ENCODE measurements around the gene PPP1CA.

PPP1CA gene

DNA sequence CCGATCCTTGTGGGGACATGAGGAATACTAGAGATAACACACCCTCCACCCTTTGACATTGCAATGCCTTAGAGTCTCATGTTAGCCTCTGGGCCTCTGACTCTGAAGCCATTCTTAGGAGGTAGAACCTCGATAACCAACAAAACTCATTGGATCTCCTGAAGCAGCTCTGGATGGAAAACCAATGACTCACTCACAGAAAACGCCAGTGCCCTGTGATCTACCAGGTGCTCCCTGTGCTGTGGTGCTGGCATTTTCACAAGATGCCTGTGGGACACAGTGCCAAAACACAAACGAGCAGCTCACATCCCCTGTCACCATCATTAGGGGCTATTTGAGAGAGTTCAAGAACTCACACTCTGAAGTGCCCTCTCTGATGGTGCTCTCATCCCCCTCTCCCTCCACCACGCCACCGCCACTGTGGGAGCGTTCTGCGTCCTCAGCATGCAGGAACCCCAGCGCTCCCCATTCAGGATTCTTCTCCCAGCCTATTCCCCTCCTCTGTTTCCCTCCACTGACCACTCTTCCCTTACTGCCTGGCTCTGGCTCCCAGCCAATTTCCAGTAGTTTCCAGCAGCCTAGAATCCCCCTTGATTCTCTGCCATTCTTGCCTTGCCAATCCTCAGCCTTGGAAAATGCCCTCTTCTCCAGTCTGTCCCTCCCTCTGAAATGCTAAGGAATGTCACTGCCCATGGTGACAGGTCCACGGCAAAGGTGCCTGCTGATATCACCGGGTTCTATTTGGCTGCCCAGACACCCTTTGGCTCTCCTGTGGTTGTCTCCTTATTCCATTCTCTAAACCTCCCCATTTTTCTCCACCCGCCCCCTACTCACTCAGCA, 43.6 kb downstream of the PPP1CA start:
- Histone ChIP-seq H2AK5ac (ENCODE audit: low read length, severe bottlenecking) (peak overlapping the region; percentile 66), H2BK12ac (ENCODE audit: low read length in 2 of 2) (peak overlapping the region; percentile 9 to 57)
- WGBS: 88% methylated on average over 12 of the region's 12 CpGs

DNA sequence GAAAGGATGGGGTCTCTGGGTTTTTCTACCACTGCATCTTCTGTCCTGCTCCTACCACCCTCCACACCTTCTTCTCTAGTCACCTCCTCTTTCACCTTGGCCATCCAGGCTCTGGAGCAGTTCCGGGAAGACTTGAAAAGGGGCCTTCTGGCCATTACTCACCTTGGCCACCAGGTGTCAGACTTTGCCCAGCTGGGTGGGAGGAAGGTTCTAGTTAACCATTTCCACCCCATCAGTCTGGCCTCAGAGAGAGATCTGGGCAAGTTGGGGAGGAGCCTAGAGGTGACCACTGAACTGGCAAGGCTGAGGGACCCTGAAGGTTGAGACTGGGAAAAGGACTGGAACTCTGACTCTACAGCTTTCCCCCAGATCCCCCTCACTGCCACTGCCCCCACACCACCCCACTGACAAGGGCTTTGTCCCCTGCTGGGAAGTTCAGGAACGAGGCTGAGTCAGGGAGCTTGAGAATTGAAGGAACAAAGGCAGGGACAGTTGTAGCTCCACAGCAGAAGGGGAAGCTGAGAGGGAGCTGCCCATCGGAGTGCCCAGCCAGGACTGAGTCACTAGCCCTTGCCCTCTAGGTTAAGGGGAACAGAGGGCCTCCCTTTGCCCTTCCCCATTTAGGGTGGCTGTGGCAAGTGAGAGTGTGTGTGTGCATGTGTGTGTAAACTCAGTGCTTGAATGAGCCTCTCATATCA, 44.6 kb downstream of the PPP1CA start:
- Histone ChIP-seq H2AK5ac (ENCODE audit: low read length, severe bottlenecking) (peak overlapping the region; percentile 34), H3K36me3 (ENCODE audit: control insufficient read depth in 1 of 2, insufficient read depth in 2 of 2, low read depth in 1 of 2, low read length in 2 of 2) (peaks cover 3 to 8% of the 10 kb centered on the region in 2 experiments), H3K4me3 (ENCODE audit: insufficient read depth in 1 of 2, low read depth in 1 of 2, low read length in 2 of 2) (no peak overlapping the region), H2BK12ac (ENCODE audit: low read length in 2 of 2) (peak overlapping the region; percentile 49 to 97), H3K4me2 (ENCODE audit: low read length, poor library complexity, severe bottlenecking) (no peak overlapping the region), H3K4me1 (ENCODE audit: control insufficient read depth, insufficient read depth, low read depth, low read length) (peaks cover 46% of the 10 kb centered on the region), H3K9ac (ENCODE audit: low read length) (peak overlapping the region; percentile 76), H2BK15ac (ENCODE audit: low read depth, poor library complexity, severe bottlenecking) (peak overlapping the region; percentile 97), H3K79me1 (replicated peaks; ENCODE audit: low read length, poor library complexity, severe bottlenecking) (peaks cover 13% of the 10 kb centered on the region), H4K8ac (ENCODE audit: low read length) (peak overlapping the region; percentile 87), H2BK5ac (ENCODE audit: low read depth, low read length, poor library complexity, severe bottlenecking) (peak overlapping the region; percentile 74), H4K91ac (ENCODE audit: low read length) (peak overlapping the region; percentile 91), H3K27ac (ENCODE audit: low read length, poor library complexity, severe bottlenecking) (peak overlapping the region; percentile 96), H3K27me3 (ENCODE audit: control insufficient read depth in 1 of 2, insufficient read depth in 1 of 2, low read length in 2 of 2) (no peaks in the 10 kb centered on the region), H3K9me3 (ENCODE audit: control insufficient read depth, low read length) (no peaks in the 10 kb centered on the region), H2AFZ (ENCODE audit: low read depth, low read length) (peak overlapping the region; percentile 15), H3K18ac (ENCODE audit: low read depth in 1 of 2, low read length in 2 of 2) (peak overlapping the region; percentile 76 to 97), H3K14ac (ENCODE audit: low read length in 2 of 2) (peak overlapping the region in 1 of 2 experiments; percentile 93), H2BK120ac (ENCODE audit: low read depth, low read length) (peak overlapping the region; percentile 77), H3K23ac (ENCODE audit: low read length in 2 of 2) (no peak overlapping the region), H3K4ac (ENCODE audit: low read depth in 1 of 2, low read length in 2 of 2) (peak overlapping the region; percentile 85 to 92)
- WGBS: 23% methylated on average over 3 of the region's 3 CpGs
- peak; percentile 85 for DNase-seq

More for the DNA sequence above, 43.6 kb downstream of the PPP1CA start:
- Histone ChIP-seq H3K36me3 (ENCODE audit: control insufficient read depth in 1 of 2, insufficient read depth in 2 of 2, low read depth in 1 of 2, low read length in 2 of 2) (peaks cover 5 to 18% of the 10 kb centered on the region in 2 experiments), H3K4me3 (ENCODE audit: insufficient read depth in 1 of 2, low read depth in 1 of 2, low read length in 2 of 2) (no peak overlapping the region), H3K4me2 (ENCODE audit: low read length, poor library complexity, severe bottlenecking) (no peak overlapping the region), H3K23ac (ENCODE audit: low read length in 2 of 2) (no peak overlapping the region), H3K27me3 (ENCODE audit: control insufficient read depth in 1 of 2, insufficient read depth in 1 of 2, low read length in 2 of 2) (no peaks in the 10 kb centered on the region), H3K9ac (ENCODE audit: low read length) (peak overlapping the region; percentile 76), H4K91ac (ENCODE audit: low read length) (peak overlapping the region; percentile 6), H3K14ac (ENCODE audit: low read length in 2 of 2) (peak overlapping the region in 1 of 2 experiments; percentile 79), H3K27ac (ENCODE audit: low read length, poor library complexity, severe bottlenecking) (peak overlapping the region; percentile 72), H2AFZ (ENCODE audit: low read depth, low read length) (no peak overlapping the region), H3K79me1 (replicated peaks; ENCODE audit: low read length, poor library complexity, severe bottlenecking) (peaks cover 14% of the 10 kb centered on the region), H3K4me1 (ENCODE audit: control insufficient read depth, insufficient read depth, low read depth, low read length) (peaks cover 42% of the 10 kb centered on the region), H3K4ac (ENCODE audit: low read depth in 1 of 2, low read length in 2 of 2) (peak overlapping the region in 1 of 2 experiments; percentile 63), H2BK120ac (ENCODE audit: low read depth, low read length) (no peak overlapping the region), H3K9me3 (ENCODE audit: control insufficient read depth, low read length) (no peaks in the 10 kb centered on the region), H2BK5ac (ENCODE audit: low read depth, low read length, poor library complexity, severe bottlenecking) (no peak overlapping the region), H3K18ac (ENCODE audit: low read depth in 1 of 2, low read length in 2 of 2) (no peak overlapping the region), H4K8ac (ENCODE audit: low read length) (peak overlapping the region; percentile 28), H2BK15ac (ENCODE audit: low read depth, poor library complexity, severe bottlenecking) (no peak overlapping the region)
- peak; percentile 49 for DNase-seq

DNA sequence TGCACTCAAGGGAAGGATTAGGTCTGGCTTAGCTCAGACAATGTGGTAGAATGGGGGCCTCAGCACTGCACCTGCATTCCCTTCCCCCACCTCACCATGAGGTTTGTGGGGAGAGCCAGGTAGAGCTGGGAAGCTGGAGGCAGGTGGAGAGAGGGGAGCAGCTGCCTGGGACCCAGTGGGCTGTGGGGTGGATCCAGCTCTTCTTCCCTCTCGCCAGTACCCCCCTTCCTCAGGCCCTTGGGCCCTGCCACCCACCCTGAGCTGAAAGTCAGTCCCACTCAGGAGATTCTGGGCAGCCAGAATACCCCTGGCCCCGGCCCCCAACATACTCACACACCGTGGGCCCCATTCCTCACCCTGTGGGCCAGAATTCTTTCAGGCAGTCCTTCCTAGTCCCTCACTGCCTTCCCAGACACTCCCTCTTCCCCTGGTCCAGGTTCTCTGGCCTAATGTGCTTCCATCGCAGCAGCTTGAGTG, 45.2 kb downstream of the PPP1CA start:
- H3K9me3 ChIP-seq (ENCODE audit: control insufficient read depth, low read length): no peaks in the 10 kb centered on the region
- H3K18ac ChIP-seq (ENCODE audit: low read depth in 1 of 2, low read length in 2 of 2): peak overlapping the region; percentile 46 to 76
- peak overlapping the region; percentile 79 to 92 for H3K4ac ChIP-seq (ENCODE audit: low read depth in 1 of 2, low read length in 2 of 2)
- H3K79me1 ChIP-seq (replicated peaks; ENCODE audit: low read length, poor library complexity, severe bottlenecking): peaks cover 7% of the 10 kb centered on the region
- peak overlapping the region; percentile 8 for H2AK5ac ChIP-seq (ENCODE audit: low read length, severe bottlenecking)
- H2BK12ac ChIP-seq (ENCODE audit: low read length in 2 of 2): peak overlapping the region; percentile 6 to 49
- no peak for DNase-seq
- no peak overlapping the region for H2AFZ ChIP-seq (ENCODE audit: low read depth, low read length)
- peak overlapping the region; percentile 97 for H2BK15ac ChIP-seq (ENCODE audit: low read depth, poor library complexity, severe bottlenecking)
- H3K23ac ChIP-seq (ENCODE audit: low read length in 2 of 2): peak overlapping the region in 1 of 2 experiments; percentile 2
- peak overlapping the region; percentile 96 for H3K27ac ChIP-seq (ENCODE audit: low read length, poor library complexity, severe bottlenecking)
- H4K91ac ChIP-seq (ENCODE audit: low read length): peak overlapping the region; percentile 89
- H3K14ac ChIP-seq (ENCODE audit: low read length in 2 of 2): peak overlapping the region in 1 of 2 experiments; percentile 13
- H3K36me3 ChIP-seq (ENCODE audit: control insufficient read depth in 1 of 2, insufficient read depth in 2 of 2, low read depth in 1 of 2, low read length in 2 of 2): peaks cover 3 to 6% of the 10 kb centered on the region in 2 experiments
- 32% methylated on average over 4 of the region's 4 CpGs for WGBS
- peak overlapping the region; percentile 76 for H3K9ac ChIP-seq (ENCODE audit: low read length)
- H3K4me2 ChIP-seq (ENCODE audit: low read length, poor library complexity, severe bottlenecking): no peak overlapping the region
- no peaks in the 10 kb centered on the region for H3K27me3 ChIP-seq (ENCODE audit: control insufficient read depth in 1 of 2, insufficient read depth in 1 of 2, low read length in 2 of 2)
- peaks cover 50% of the 10 kb centered on the region for H3K4me1 ChIP-seq (ENCODE audit: control insufficient read depth, insufficient read depth, low read depth, low read length)
- H4K8ac ChIP-seq (ENCODE audit: low read length): peak overlapping the region; percentile 87
- peak overlapping the region; percentile 74 for H2BK5ac ChIP-seq (ENCODE audit: low read depth, low read length, poor library complexity, severe bottlenecking)
- no peak overlapping the region for H3K4me3 ChIP-seq (ENCODE audit: insufficient read depth in 1 of 2, low read depth in 1 of 2, low read length in 2 of 2)
- peak overlapping the region; percentile 77 for H2BK120ac ChIP-seq (ENCODE audit: low read depth, low read length)

Measured in mesenchymal stem cell (in vitro differentiated cells and primary cell).